Stimulated activated CD4-positive, alpha-beta T cell treated with anti-CD3 and anti-CD28 coated beads, Interleukin-2, amount 100 ng/mL, for 48 hours (primary cell): ENCODE data around the gene HSFX3.
A peak's percentile ranks its signal among the peaks of the same experiment; 100 is the strongest.
"Not testable (repeated sequence)": the region's sequence is repeated elsewhere in the genome, so short reads cannot be mapped to it uniquely, and the experiment has no call there.

ENCODE experiments used
- DNase-seq, 2 donors: peaks; one replicate each; pipeline ENCODE4 v3.0.0-alpha.2; 2020

Gene HSFX3

DNA sequence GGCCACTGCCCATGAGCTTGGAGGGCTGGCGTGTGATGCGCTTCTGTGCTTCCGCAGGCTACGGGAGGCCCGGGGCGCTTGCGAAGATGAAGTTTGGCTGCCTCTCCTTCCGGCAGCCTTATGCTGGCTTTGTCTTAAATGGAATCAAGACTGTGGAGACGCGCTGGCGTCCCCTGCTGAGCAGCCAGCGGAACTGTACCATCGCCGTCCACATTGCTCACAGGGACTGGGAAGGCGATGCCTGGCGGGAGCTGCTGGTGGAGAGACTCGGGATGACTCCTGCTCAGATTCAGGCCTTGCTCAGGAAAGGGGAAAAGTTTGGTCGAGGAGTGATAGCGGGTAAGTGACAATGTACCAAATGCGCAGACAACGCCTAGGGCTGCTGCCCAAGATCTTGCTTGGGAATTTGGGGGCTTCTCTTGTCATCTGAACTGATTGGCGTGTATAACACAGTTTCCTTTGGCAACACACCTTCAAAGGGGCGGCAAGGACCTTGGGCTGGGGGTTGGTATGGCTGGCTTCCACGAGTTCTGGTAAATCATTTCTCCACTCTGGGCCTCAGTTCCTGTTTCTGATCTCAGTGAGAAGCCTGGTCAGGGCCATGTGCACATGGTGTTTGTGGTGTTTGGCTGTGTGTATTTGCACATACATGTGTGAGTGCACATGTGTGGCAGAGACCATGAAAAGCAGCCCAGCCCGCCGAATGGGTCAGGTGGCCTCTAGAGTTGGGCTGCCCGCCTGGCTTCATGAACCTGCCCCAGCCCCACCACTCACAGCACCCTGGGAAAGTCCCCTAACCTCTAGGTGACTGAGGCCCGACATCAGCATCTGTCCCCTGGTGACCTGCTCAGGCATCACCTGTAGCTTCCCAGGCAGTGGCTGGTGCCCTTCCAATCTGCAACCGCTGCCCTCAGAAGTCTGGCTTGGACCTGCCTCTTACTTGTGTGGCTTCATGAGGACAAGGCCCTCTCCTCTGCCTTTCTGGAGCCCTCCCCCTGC lies 3.9 kb downstream of the HSFX3 start:
- DNase-seq: peak in 1 of 2 donors; percentile 15

DNA sequence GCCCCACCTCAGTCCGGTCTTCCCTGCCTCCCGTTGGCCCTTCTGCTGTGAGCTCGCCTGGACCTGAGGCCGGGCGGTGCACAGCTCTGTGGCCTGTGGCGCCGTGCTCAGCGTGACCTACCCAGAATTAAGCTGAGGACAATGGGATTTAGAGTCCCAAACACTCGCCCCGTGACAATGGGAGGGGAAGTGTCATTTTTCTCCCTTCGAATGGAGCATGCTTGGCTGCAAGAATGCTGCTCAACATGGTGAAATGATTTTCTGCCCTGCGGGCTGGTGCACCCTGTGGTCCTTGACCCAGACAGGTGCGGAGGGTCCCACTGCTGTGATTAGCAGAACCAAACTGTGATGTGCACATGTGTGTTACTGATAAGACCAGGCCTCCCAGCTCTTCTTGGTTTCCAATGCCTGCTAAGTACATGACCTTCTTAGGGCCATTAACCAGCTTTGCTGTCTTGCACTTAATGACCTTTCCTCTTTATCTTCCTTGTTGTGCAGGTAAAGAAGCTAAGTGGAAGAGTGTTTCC lies 8.1 kb downstream of the HSFX3 start:
- DNase-seq: no peak

DNA sequence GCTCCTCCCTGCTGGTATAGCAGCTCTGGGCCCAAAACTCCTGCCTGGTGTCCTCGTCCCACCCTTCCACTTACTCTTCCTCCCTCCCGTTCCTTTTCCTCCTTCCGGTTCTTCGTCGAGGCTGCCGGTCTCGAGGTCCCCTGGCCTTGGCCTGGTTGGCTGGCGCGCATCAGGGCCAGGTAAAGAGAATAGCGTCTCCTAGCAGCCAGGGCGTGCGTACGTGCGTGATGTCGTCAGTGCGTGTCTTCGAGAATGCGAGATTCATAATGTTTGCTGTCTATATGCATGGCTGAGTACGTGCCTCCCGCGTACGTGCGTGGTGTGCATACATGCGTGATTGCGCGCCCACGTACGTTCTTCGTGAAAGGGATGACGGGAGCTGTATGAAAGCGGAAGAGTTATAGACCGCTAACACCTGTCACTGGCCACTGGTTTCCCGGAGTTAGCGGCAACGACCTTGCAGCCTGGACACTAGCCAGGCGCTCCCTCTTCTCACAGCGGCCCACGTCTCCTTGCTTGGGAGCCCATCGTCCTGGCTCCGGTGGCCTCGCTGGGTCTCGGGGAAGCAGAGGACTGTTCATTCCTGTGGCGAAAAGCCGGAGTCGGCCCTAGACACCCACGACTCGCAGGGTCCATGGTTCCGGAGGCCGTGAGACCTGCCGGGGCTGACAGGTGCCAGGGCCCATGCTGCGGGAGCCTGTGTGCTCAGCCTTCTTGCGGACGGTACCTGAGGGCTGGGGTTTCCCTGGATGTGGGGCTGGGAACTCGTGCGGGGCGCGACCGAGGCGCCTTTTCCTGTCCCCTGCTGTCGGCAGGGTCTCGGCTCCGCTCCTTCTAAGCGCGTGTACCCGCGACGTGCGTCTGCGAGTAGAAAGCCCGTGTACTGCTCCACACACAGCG lies 8.9 kb downstream of the HSFX3 start, which contains the start of gene EOLA1:
TSS of gene EOLA1 (plus strand) at position 392 of the 900 bp plus-strand sequence. CDS start 4,619 bp downstream, outside the sequence.
- peak; percentile 70 to 76 for DNase-seq

DNA sequence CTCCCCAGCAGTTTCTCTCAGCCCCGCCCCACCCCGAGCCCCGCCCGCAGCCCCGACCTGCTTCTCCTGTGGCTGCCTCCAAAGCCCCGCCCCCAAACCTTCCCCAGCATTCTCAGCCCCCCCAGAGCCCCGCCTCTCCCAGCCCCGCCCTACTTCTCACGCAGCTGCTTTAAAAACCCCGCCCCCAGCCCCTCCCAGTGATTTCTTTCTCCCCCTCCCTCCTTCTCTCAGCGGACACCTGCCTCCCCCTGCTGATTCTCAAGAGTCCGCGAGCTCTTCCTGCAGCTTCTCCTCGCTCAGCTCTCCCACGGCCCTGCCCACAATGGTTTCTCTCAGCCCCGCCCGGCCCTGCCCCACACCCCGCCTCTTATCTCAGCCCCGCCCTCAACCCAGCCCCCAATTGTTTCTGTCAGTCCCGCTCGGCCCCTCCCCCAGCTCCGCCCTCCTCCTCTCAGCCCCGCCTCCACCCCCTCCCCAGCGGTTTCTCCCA lies 9.5 kb downstream of the HSFX3 start:
- DNase-seq: peak; percentile 77 to 81

DNA sequence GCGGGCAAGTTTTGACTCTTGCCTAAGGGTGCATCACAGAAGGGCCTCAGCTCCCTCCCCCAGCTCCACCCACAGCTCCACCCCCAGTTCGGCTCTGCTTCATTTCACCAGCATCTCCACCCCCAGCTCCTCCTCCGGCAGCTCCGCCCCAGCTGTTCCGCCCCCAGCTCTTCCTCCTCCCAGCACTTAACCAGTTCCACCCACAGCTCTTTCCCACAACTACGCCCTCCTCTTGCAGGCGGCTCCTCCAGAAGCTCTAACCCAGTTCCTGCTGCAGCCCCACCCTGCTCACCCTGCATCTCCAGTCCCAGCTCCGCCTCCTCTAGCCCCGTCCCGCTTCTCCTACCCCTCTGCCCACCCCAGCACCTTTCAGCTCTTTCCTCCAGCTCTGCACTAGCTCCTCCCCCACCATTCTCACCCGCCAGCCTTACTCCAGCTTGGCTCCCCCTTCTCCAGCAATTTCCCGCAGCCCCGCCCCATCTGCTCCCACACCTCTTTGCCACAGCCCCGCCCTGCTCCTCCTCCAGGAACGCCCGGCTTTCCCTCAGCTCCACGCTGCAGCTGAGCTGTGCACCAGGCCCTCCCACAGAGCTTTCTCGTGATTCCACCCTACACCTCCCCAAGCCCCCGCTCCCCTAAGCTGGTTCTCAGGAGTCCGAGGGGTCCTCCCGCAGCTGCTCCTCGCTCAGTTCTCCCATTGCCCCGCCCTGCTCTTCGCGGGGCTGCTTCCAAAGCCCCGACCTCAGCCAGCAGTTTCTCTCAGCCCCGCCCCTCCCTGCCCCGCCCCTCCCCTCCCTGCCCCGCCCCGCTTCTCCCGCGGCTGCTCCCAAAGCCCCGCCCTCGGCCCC lies 10.2 kb downstream of the HSFX3 start:
- DNase-seq: peak; percentile 59 to 60

DNA sequence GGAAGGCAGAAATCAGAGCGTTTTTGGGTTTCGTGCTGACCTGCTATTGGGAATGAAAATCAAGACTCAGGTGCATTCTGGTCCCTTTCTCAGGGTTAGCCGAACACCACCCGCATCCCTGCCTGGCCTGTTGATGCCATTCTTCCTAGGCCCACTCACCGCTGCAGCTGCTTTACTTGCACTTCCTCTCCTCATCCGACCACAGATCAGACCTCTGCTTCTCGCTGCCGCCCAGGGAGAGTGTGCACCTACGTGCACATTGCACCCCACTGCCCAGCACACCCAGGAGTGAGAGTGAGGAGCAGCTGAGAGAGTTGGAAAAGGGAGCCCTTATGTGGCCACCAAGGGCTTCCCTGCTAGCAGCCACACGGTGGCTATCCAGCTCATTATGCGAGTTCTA lies 12.2 kb downstream of the HSFX3 start:
- not testable (repeated sequence) for DNase-seq

DNA sequence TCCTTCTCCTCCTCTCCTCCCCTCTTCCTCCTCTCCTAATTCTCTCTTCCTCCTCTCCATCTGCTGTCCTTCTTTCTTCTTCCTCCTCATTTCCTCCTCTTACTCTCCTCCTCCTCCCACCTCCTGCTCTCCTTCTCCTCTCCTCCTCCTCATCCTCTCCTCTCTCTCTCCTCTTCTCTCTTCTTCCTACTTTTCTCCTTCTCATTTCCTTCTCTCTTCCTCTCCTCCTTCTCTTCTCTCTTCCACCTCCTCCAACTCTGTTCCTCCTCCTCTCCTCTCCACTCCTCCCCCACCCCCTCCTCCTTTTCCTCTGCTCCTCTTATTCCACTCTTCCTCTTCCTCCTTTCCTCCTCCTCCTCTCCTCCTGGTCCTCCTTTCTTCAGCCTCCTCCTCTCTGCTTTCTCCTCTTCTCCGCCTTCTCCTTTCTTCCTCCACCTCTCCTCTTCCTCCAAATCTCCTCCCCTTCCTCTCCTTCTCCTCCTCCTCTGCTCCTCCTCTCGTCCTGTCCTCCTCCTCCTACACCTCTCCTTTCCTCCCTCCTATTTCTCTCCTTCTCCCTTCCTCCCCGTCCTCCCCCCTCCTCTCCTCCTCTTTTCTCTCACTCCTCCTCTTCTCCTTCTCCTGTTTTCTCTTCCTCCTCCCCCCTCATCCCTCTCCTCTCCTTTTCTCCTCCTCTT lies 14.7 kb downstream of the HSFX3 start:
- not testable (repeated sequence) for DNase-seq

DNA sequence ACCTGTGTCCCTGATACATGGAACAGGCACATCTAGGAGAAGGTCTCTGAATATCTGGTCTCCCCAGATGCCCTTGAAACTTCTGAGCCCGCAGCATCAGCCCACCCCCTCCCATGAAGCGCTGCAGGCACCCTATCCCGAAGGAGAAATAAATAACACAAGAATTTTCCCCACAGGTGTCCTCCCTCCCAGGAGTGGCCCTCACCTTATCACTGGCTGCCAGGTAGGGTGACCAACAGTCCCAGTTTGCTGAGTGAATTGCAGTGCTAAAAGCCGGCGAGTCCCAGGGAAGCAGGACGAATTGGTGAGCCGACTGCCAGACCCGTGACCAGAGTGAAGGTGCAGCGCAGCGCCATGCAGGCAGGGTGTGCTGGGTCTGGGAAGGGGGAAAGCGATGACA lies 15.7 kb downstream of the HSFX3 start:
- not testable (repeated sequence) for DNase-seq

DNA sequence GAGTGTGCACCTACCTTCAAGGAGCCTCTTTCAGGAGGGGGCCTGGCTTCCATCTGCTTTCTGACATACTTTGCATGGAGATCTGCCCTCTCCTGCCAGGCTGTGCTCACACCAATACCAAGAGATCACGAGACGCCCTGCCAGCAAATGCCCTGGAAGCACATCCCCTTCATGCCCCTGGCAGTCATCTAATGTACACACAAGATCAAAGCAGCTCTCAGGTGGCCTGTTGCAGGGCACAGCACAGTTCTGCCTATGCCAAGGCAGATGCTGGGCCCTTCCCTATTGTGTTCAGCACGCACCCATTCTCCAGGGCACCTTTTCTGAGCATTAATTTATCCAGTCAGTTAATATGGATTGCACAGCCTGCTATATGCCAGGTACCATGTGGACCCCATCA lies 16.9 kb downstream of the HSFX3 start:
- not testable (repeated sequence) for DNase-seq

DNA sequence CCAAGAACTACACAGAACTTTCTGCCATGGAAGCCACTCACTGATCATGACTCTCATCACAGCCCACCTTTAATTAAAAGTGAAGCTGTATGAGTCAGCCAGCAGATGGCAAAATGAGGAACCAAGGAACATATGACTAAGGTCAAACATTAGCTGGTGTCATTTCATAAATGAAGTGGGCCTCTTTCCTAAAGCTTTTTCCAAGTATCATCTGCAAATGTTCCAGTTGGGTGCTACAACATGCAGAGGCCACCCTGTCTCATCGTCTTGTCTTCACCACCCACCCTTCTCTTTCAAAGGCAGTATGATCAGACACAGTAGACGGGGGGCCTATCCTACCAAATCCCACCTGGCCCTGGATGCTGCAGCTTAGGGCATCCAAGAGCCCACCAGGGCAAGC lies 18.1 kb downstream of the HSFX3 start:
- DNase-seq: no peak

DNA sequence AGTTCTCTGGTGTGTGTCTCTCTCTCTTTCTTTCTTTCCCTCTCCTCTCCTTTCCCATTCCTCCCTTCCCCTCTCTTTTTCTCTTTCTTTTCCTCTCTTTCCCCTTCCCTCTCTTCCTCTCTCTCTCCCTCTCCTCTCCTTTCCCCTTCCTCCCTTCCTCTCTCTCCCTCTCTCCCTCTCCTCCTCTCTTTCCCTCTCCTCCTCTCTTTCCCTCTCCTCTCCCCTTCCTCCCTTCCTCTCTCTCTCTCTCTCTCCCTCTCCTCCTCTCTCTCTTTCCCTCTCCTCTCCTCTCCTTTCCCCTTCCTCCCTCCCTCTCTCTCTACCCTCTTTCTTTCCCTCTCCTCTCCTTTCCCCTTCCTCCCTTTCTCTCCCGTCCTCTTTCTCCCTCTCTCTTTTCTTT lies 21.3 kb downstream of the HSFX3 start:
- no peak for DNase-seq

DNA sequence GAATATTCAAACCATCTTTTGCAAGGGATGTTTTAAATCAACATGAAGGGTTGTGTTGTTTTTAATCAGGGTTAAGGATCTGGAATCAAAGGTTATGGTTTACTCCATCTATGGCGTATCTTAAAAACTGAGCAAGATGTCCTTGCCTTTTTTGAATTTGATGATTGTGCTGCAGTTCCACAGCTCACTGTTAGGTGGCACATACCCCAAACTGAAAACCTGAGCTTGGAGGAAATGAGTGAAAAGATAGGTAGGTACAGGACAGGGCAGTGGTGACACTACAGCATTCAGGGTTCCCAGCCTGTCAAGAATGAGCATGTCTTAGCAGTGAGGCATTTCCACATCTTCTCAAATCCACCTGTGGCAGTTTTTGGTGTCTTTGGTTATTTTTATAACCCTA lies 22.0 kb downstream of the HSFX3 start:
- no peak for DNase-seq

DNA sequence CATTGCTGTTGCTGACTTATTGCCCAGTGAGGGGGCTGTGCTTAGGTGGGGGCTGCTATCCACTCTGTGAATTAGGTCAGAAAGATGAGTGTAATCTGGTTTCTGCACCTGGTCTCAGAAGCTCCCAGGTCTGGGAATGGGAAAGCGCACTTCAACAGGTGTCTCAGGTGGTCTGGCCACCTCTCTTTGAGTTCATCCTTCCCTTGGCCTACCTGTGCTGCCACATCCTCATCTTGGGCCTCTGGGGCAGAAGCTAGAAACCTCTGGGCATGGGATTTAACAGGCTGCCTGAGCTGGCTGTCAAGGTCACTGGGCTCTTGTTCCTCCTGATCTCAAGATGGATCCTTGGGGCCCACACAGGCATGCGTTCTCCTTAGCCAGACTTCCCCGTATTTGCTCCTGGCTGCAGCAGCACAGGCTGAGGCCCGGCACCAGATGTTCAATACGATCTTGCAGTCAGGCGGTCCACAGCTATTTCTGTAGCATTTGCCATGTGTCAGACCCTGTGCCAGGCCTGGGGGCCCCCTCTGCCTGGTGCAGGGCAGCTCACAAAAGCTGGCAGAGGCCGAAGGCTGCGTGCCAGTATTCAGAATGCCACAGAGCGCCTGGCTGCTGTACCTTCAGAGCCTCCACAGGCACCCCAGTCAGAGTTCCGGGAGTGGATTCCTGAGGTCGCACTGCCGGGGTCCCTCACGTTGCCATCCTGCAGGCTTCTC lies 23.2 kb downstream of the HSFX3 start:
- not testable (repeated sequence) for DNase-seq

DNA sequence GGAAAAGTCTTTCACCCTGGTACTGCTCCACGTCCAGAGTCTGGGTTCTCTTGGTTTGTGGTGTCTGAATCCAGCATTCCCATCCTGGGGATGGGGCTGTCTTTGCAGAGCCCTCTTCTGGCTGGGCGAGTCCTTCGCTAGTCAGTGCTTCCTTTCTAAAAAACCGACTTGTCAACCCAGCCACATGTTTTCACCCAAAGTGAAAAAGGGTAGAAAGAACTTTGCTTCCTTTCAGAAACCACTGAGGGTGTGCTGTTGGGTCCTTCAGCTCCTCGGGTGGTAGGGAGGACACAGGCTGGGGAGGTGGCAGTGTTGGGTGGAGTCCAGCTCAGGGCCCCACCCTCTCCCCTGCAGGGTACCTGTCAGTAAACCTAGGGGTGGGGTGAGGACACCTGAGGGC lies 23.8 kb downstream of the HSFX3 start:
- not testable (repeated sequence) for DNase-seq

DNA sequence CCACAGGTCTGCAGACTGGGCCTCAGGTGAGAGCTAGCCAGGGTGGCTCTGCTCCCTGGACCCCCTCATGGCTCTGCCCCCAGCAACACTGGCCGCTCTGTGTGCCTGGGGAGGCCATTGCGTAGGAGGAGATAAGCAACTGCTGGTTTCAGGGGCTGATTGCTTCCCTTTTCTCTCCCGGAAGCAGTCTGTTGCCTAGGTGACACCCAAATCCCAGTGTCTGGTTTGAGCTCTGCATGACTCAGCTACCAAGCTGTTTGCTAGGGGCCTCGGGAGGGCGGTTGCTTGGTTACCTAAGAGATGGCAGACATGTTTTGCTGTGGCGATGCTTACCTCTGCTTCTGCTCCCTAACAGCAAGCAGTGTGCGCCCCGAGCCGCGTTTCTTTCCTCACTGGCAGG lies 24.3 kb downstream of the HSFX3 start:
- DNase-seq: not testable (repeated sequence)

DNA sequence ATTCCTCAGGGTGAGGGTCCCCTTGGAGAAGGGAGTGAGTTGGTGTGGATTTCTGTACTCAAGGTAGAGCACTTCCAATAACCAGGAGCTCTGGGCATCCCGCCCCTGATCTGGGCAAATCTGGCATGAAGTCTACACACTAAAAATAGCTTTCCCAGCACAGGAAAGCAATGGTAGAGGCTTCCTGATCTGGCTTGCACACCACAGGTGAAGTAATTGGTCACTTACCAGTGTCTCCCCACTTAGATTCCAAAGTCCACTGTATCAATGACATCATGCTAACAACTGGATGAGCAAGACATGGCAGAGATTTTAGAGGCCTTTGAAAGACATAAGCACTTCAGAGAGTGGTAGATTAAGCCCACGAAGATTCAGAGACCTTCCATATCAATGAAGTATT lies 26.8 kb downstream of the HSFX3 start:
- DNase-seq: no peak

DNA sequence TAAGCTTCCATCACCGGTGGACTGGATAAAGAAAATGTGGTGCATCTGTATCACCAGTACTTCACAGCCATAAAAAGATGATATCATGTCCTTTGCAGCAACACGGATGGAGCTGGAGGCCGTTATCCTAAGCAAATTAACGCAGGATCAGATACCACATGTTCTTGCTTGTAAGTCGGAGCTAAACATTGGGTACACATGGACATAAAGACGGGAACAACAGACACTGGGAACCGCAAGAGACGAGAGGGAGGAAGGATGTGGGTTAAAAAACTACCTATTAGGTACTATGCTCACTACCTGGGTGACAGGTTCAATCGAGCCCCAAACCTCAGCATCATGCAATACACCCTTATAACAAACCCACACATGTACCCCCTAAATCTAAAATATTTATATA lies 28.3 kb downstream of the HSFX3 start:
- DNase-seq: no peak

DNA sequence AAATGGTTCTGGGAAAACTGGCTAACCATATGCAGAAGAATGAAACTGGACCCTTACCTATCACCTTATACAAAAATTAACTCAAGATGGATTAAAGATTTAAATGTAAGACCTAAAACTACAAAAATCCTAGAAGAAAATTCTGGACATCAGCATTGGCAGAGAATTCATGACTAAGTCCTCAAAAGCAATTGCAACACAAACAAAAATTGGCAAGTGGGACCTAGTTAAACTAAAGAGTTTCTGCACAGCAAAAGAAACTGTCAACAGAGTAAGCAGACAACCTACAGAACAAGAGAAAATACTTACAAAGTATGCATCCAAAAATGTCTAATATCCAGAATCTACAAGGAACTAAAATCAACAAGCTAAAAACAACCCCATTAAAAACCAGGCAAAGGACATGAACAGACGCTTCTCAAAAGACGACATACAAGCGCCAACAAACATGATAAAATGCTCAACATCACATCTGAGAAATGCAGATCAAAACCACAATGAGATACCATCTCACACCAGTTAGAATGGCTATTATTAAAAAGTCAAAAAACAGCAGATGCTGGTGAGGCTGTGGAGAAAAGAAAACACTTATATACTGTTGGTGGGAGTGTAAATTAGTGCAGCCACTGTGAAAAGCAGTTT lies 29.0 kb downstream of the HSFX3 start:
- not testable (repeated sequence) for DNase-seq

DNA sequence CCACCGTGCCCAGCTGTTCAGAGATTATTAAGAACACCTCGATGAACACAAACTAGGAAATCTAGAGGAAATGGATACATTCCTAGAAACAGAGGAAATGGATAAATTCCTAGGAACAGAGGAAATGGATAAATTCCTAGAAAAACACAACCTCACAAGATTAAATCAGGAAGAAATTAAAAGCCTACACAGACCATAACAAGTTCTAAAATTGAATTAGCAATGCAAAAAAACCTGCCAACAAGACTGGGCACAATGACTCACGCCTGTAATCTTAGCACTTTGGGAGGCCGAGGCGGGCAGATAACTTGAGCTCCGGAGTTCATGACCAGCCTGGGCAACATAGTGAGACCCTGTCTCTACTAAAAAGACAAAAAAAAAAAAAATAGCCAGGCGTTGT lies 31.5 kb downstream of the HSFX3 start:
- no peak for DNase-seq

DNA sequence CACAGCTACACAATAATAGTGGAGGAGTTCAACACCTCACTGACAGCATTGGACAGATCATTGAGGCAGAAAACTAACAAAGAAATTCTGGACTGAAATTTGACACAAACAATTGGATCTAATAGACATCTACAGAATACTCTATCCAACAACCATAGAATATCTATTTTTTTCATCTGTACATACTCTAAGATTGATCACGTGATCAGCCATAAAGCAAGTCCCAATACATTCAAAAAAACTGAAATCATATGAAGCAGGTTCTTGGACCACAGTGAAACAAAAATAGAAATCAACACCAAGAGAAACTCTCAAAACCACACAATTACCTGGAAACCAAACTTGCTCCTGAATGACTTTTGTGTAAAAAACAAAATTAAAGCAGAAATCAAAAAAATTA lies 32.4 kb downstream of the HSFX3 start:
- no peak for DNase-seq
